Stomach smooth muscle (tissue), 2 donors: ENCODE results near the gene PPP4R1.
A peak's percentile ranks its signal among the peaks of the same experiment; 100 is the strongest.

Source experiments
- H3K27ac ChIP-seq: one replicate; pipeline ENCODE4 v1.7.0; 2013; ENCODE audit warnings: mild to moderate bottlenecking, low read length, inconsistent platforms
- H3K27me3 ChIP-seq, 2 donors: one replicate each; pipeline ENCODE4 v1.7.0; 2013; ENCODE audit warnings: low read length in 2 of 2; ENCODE audit not compliant: insufficient read depth in 2 of 2, control insufficient read depth in 1 of 2
- H3K36me3 ChIP-seq, 2 donors: one replicate each; pipeline ENCODE4 v1.7.0; 2013; ENCODE audit warnings: low read length in 2 of 2; ENCODE audit not compliant: control insufficient read depth in 2 of 2, insufficient read depth in 2 of 2
- H3K4me1 ChIP-seq: one replicate; pipeline ENCODE4 v1.7.0; 2013; ENCODE audit warnings: low read length; ENCODE audit not compliant: control insufficient read depth, insufficient read depth
- H3K4me3 ChIP-seq, 2 donors: one replicate each; pipeline ENCODE4 v1.7.0; 2013; ENCODE audit warnings: low read length in 2 of 2
- H3K9ac ChIP-seq, 2 donors: one replicate each; pipeline ENCODE4 v1.7.0; 2013; ENCODE audit warnings: low read length in 2 of 2, mild to moderate bottlenecking in 1 of 2
- H3K9me3 ChIP-seq, 2 donors: one replicate each; pipeline ENCODE4 v1.7.0; 2013; ENCODE audit warnings: low read length in 2 of 2; ENCODE audit not compliant: control insufficient read depth in 2 of 2
- donor health status: healthy.
- donor health status: Pancreatic carcinoma.

Gene PPP4R1

GRCh38 chr18:9614401-9615279, at the start of gene PPP4R1:
Gene PPP4R1, minus strand, starts transcription at chr18:9614559. Its CDS starts 75 bp downstream, at chr18:9614484.
- peak within 1 kb of the TSS; percentile 83 to 89 for H3K4me3 ChIP-seq
- H3K27me3 ChIP-seq, result no peaks in the 10 kb centered on the region
- H3K9me3 ChIP-seq, result no peaks in the 10 kb centered on the region
- H3K9ac ChIP-seq, result peak within 1 kb of the TSS; percentile 85 to 95
- H3K4me1 ChIP-seq, result peaks cover 10% of the 10 kb centered on the region
- peak within 1 kb of the TSS; percentile 87 for H3K27ac ChIP-seq
- peaks cover 6 to 7% of the 10 kb centered on the region in 2 donors for H3K36me3 ChIP-seq

- H3K9ac ChIP-seq, result no peak overlapping the region
- no peaks in the 10 kb centered on the region for H3K27me3 ChIP-seq
- no peak overlapping the region for H3K27ac ChIP-seq
- no peaks in the 10 kb centered on the region for H3K9me3 ChIP-seq
- no peaks in the 10 kb centered on the region for H3K4me1 ChIP-seq
- H3K36me3 ChIP-seq, result no peaks in the 10 kb centered on the region
- H3K4me3 ChIP-seq, result no peak overlapping the region
These were observed 49.0 kb upstream of the PPP4R1 start for GRCh38 chr18:9663377-9663776.

GRCh38 chr18:9661564-9661963, 47.2 kb upstream of the PPP4R1 start:
- Histone ChIP-seq H3K36me3 (no peaks in the 10 kb centered on the region), H3K4me1 (no peaks in the 10 kb centered on the region), H3K9me3 (no peaks in the 10 kb centered on the region), H3K27me3 (no peaks in the 10 kb centered on the region), H3K27ac (no peak overlapping the region), H3K4me3 (no peak overlapping the region), H3K9ac (no peak overlapping the region)

GRCh38 chr18:9659499-9660375, 45.4 kb upstream of the PPP4R1 start:
- H3K27me3 ChIP-seq, result no peaks in the 10 kb centered on the region
- no peaks in the 10 kb centered on the region for H3K4me1 ChIP-seq
- H3K4me3 ChIP-seq, result no peak overlapping the region
- H3K36me3 ChIP-seq, result no peaks in the 10 kb centered on the region
- H3K9ac ChIP-seq, result no peak overlapping the region
- H3K27ac ChIP-seq, result no peak overlapping the region
- H3K9me3 ChIP-seq, result no peaks in the 10 kb centered on the region

- Histone ChIP-seq H3K36me3 (no peaks in the 10 kb centered on the region), H3K27ac (no peak overlapping the region), H3K4me3 (no peak overlapping the region), H3K27me3 (no peaks in the 10 kb centered on the region), H3K4me1 (no peaks in the 10 kb centered on the region), H3K9me3 (no peaks in the 10 kb centered on the region), H3K9ac (no peak overlapping the region)
These were observed 43.8 kb upstream of the PPP4R1 start for GRCh38 chr18:9658087-9658641.

- no peaks in the 10 kb centered on the region for H3K27me3 ChIP-seq
- H3K9ac ChIP-seq, result no peak overlapping the region
- H3K27ac ChIP-seq, result no peak overlapping the region
- H3K4me1 ChIP-seq, result no peaks in the 10 kb centered on the region
- H3K4me3 ChIP-seq, result no peak overlapping the region
- H3K36me3 ChIP-seq, result no peaks in the 10 kb centered on the region
- no peaks in the 10 kb centered on the region for H3K9me3 ChIP-seq
These were observed 40.9 kb upstream of the PPP4R1 start for GRCh38 chr18:9655232-9655767.

GRCh38 chr18:9653390-9653789, 39.0 kb upstream of the PPP4R1 start:
- no peak overlapping the region for H3K9ac ChIP-seq
- no peaks in the 10 kb centered on the region for H3K27me3 ChIP-seq
- H3K36me3 ChIP-seq, result no peaks in the 10 kb centered on the region
- no peak overlapping the region for H3K4me3 ChIP-seq
- no peaks in the 10 kb centered on the region for H3K4me1 ChIP-seq
- H3K9me3 ChIP-seq, result no peaks in the 10 kb centered on the region
- H3K27ac ChIP-seq, result no peak overlapping the region

GRCh38 chr18:9649164-9649540, 34.8 kb upstream of the PPP4R1 start:
- no peaks in the 10 kb centered on the region for H3K36me3 ChIP-seq
- H3K4me3 ChIP-seq, result no peak overlapping the region
- no peaks in the 10 kb centered on the region for H3K27me3 ChIP-seq
- no peak overlapping the region for H3K27ac ChIP-seq
- H3K9me3 ChIP-seq, result no peaks in the 10 kb centered on the region
- no peaks in the 10 kb centered on the region for H3K4me1 ChIP-seq
- no peak overlapping the region for H3K9ac ChIP-seq

GRCh38 chr18:9648431-9649163, 34.2 kb upstream of the PPP4R1 start:
- no peak overlapping the region for H3K4me3 ChIP-seq
- H3K27ac ChIP-seq, result no peak overlapping the region
- no peaks in the 10 kb centered on the region for H3K4me1 ChIP-seq
- H3K27me3 ChIP-seq, result no peaks in the 10 kb centered on the region
- H3K9ac ChIP-seq, result no peak overlapping the region
- no peaks in the 10 kb centered on the region for H3K9me3 ChIP-seq
- H3K36me3 ChIP-seq, result no peaks in the 10 kb centered on the region
